Subcutaneous adipose tissue (tissue), 4 donors: ENCODE data around the gene SCUBE1. TPM values are rescaled to one million over a fixed set of nuclear protein-coding genes. Genes with fewer than 3 reads are reported as not detected.

Experiments
- total RNA-seq, 4 donors: library from RNA; depleted of rRNA; stranded (reverse); fragments of >200 nt; gene quantifications; one replicate each; pipeline ENCODE4 v1.1.0, GENCODE V29; 2016
- TF ChIP-seq, protein P1 (sequence below): fragments of 450-650 bp; IDR thresholded peaks from one replicate; pipeline ENCODE4 v1.5.1; 2016; ENCODE audit warnings: low read depth, mild to moderate bottlenecking, control low read depth, antibody characterized with exemption, moderate library complexity

SCUBE1 gene
- total RNA-seq, 4 donors from 2014 or later = 0.66 to 4.6 (median 1.7) TPM

DNA sequence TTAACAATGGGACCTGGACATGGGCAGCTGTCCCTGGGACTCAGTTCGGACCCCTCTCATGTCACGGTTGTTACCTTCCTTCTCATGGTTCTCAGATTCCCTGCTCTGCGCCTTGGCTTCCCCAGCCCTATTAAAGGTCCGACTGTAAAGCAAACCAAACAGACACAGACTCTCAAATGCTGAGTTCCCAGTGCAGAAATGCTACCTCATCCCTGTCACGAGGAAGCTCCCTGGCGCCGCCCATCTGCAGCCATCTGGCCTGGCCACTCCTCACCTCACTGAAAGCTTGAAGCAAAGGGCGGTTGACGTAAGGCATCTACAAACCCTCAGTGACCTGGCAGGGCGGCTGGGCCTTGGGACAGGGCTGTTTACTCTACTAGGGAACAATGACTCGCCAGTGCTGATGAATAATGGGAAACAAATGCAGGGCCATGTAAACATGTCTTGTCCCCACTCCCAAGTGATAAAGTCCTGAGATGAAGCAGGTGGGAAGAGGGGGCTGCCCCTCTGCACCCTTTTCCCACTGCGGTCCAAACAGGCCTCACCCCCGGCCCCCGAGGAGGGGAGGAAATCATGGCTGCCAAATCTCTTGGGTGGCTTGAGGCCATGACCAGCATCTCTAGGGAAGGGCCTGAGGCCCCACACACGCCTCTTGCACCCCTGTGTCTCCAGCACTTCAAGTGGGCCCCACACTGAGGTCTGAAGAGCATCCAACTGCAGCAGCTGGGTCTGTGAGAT is 49.3 kb downstream of the SCUBE1 start:
- TF ChIP-seq, protein P1, sequence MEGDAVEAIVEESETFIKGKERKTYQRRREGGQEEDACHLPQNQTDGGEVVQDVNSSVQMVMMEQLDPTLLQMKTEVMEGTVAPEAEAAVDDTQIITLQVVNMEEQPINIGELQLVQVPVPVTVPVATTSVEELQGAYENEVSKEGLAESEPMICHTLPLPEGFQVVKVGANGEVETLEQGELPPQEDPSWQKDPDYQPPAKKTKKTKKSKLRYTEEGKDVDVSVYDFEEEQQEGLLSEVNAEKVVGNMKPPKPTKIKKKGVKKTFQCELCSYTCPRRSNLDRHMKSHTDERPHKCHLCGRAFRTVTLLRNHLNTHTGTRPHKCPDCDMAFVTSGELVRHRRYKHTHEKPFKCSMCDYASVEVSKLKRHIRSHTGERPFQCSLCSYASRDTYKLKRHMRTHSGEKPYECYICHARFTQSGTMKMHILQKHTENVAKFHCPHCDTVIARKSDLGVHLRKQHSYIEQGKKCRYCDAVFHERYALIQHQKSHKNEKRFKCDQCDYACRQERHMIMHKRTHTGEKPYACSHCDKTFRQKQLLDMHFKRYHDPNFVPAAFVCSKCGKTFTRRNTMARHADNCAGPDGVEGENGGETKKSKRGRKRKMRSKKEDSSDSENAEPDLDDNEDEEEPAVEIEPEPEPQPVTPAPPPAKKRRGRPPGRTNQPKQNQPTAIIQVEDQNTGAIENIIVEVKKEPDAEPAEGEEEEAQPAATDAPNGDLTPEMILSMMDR = no peak

DNA sequence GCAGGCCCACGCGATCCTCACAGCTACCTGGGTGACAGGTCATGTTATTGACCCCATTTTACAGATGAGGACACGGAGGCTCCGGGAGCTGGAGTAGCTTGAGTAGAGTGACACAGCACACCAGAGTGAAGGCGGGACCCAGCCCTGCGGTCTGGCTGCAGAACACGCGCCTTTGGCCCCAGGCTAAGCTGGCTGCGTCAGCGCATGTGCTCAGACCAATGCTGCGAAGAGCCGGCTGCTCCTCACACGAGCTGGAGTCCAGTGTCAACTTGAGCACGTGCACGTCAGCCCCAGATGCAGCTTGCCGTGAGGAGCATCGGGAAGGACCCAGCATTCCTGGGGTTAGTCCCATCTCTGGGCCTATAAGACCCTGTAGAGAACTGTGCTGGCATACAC is 49.9 kb downstream of the SCUBE1 start:
- TF ChIP-seq, protein P1 = no peak

DNA sequence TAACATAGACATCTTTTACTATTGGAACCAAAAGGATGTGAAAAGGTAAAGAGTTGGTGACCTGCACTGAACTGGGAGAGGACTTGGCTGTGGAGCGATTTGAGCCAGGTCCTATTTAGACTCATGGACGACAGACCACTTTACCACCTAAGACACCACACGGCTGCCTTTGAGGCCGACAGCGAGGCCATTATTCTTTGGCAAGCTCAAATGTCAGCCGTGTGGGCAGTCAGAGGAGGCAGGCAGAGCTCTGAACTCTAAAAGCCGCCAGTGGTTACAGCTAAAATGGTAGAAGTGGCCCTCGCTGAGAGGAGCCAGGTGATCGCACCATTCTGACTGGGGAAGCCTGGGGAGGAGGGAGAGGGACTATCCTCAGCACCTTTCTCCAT is 50.5 kb downstream of the SCUBE1 start:
- TF ChIP-seq, protein P1 = no peak

DNA sequence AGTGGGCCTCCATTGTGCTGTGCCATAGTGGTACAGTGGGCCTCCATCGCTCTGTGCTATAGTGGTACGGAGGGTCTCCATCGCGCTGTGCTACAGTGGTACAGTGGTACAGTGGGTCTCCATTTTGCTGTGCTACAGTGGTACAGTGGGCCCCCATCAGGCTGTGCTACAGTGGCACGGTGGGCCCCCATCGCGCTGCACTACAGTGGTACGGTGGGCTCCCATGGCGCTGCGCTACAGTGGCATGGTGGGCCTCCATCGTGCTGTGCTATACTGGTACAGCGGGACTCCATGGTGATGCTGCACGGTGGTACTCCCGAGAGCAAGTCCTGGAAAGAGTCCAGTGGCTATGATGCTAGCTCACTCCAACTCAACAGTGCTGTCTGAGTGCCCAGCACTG is 51.8 kb downstream of the SCUBE1 start:
- TF ChIP-seq, protein P1 = no peak

DNA sequence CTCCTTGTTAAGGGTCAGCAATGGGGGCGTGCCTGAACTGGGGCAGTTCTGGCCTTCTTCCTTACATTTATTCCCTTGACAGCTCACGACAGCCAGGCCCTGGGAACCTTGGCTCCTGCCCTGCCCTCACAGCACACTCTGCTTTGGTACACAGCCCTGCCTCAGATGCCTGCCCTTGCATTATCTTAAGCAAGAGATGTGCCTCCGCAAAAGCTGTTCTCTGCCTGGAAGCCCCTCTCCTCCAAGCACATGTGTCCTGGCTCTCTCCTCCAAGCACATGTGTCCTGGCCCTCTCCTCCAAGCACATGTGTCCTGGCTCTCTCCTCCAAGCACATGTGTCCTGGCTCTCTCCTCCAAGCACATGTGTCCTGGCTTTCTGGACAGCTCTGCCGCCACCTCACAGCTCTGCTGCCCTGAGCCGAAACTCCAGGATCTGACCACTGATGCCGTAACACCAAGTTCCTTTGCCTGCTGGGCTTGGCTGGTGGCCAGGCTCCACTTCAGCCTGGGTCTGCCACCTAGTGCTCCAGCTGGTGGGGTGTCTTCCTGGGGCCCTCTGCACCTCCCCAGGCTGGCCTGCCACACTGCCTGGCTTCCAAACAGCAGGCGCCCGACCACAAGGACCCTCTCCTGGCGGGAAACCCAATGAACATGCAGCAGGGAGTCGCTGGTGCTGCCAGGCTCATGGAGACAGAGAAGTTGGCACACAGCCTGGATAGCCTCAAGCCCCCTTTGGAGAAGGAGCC is 53.0 kb downstream of the SCUBE1 start:
- TF ChIP-seq, protein P1 = no peak

DNA sequence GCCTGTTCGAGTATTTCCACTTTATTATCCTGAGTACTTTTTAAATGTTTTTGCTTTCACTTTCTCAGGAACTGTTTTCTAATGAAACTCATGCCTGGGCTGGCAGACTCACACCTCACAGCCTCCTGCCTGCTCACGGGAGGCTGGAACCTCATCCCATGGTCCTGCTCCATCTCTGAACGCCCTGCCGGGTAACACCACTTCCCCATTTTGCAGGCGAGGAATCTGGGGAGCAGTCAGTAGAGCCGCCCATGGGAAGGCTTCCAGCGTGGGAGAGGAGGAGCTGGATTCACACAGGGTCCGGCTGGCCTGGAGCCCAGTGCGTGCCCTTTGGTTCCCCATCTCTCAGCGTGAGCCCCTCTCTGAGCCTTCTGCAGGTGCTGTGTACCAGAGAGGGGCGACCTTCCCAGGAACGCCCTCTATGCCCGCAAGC is 53.6 kb downstream of the SCUBE1 start:
- TF ChIP-seq, protein P1 = no peak

DNA sequence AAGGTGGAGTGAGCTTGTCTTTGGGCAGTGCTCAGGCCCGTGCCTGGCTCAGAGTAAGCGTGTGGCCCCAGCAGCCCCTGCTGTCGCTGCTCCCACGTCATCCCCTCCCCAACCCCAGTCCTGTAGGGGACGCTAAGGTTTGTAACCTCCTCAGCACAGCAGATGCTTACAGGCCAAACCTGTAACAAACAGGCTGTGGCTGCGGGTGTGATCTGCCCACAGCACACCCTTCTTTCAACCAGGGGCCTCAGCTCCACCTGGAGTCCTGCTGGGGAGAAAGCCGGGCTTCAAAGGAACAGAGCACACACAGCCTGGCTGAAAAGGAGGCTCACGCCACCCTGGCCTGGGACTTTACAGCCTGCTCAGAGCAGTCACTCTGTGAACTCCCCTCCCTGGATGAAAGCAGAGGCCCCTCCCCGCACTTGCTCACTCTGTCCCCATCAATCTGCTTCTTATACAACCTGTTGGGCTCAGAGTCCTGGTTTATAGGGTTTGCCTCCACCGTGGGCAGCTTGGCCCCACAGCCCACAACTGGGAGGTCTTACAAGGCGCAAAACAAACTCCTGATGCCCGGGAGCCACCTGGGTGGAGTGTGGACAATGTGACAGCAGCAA is 54.3 kb downstream of the SCUBE1 start:
- TF ChIP-seq, protein P1 = no peak
